NCI-H82 (cell line): ENCODE measurements around the gene CSNK2A2.

Experiments
- DNase-seq: peaks from one replicate; lab custom pipeline; 2025; lab: John Stamatoyannopoulos, UW

Gene CSNK2A2

GRCh38 chr16:58198022-58198683, at the start of gene CSNK2A2:
Gene CSNK2A2, minus strand, starts transcription at chr16:58198106. Its CDS starts 370 bp downstream, at chr16:58197736.
- DNase-seq, result peak; percentile 80

- DNase-seq, result no peak
Measured at GRCh38 chr16:58243528-58244004, 45.7 kb upstream of the CSNK2A2 start.

- DNase-seq, result no peak
Measured at GRCh38 chr16:58236831-58237230, 38.9 kb upstream of the CSNK2A2 start.

- peak; percentile 92 for DNase-seq
Measured at GRCh38 chr16:58236231-58236690, 38.4 kb upstream of the CSNK2A2 start.

GRCh38 chr16:58235663-58236062, 37.8 kb upstream of the CSNK2A2 start:
- no peak for DNase-seq

GRCh38 chr16:58234831-58235595, 37.1 kb upstream of the CSNK2A2 start:
- no peak for DNase-seq

GRCh38 chr16:58230259-58230658, 32.4 kb upstream of the CSNK2A2 start:
- DNase-seq, result no peak

GRCh38 chr16:58226790-58227189, 28.9 kb upstream of the CSNK2A2 start:
- DNase-seq, result no peak

- no peak for DNase-seq
Measured at GRCh38 chr16:58225965-58226602, 28.2 kb upstream of the CSNK2A2 start.

- no peak for DNase-seq
Measured at GRCh38 chr16:58222532-58223316, 24.8 kb upstream of the CSNK2A2 start.

GRCh38 chr16:58219432-58219831, 21.5 kb upstream of the CSNK2A2 start:
- no peak for DNase-seq

- DNase-seq, result no peak
Measured at GRCh38 chr16:58218786-58219185, 20.9 kb upstream of the CSNK2A2 start.

- DNase-seq, result no peak
Measured at GRCh38 chr16:58217311-58217925, 19.5 kb upstream of the CSNK2A2 start.

GRCh38 chr16:58212824-58213655, 15.1 kb upstream of the CSNK2A2 start:
- DNase-seq, result peak; percentile 13

- no peak for DNase-seq
Measured at GRCh38 chr16:58211846-58212245, 13.9 kb upstream of the CSNK2A2 start.

GRCh38 chr16:58211245-58211644, 13.3 kb upstream of the CSNK2A2 start:
- no peak for DNase-seq

GRCh38 chr16:58205276-58206036, 7.5 kb upstream of the CSNK2A2 start:
- DNase-seq, result no peak

- DNase-seq, result no peak
Measured at GRCh38 chr16:58201163-58201562, 3.3 kb upstream of the CSNK2A2 start.

- no peak for DNase-seq
Measured at GRCh38 chr16:58200004-58200797, 2.3 kb upstream of the CSNK2A2 start.
